Activated effector memory CD4-positive, alpha-beta T cell treated with Interleukin-2 at 50 U/mL for 16 hours (primary cell): ENCODE data around the gene FKBP5.
A peak's percentile ranks its signal among the peaks of the same experiment; 100 is the strongest.
"Not testable (repeated sequence)": the region's sequence is repeated elsewhere in the genome, so short reads cannot be mapped to it uniquely, and the experiment has no call there.

Source experiments
- DNase-seq: peaks from one replicate; pipeline ENCODE4 v3.0.0-alpha.2; 2020

The FKBP5 gene

GRCh38 chr6:35687658-35688604 is 784 bp downstream of the FKBP5 start:
- peak; percentile 48 for DNase-seq

GRCh38 chr6:35686873-35687555 is 1.7 kb downstream of the FKBP5 start:
- DNase-seq, result no peak

DNA sequence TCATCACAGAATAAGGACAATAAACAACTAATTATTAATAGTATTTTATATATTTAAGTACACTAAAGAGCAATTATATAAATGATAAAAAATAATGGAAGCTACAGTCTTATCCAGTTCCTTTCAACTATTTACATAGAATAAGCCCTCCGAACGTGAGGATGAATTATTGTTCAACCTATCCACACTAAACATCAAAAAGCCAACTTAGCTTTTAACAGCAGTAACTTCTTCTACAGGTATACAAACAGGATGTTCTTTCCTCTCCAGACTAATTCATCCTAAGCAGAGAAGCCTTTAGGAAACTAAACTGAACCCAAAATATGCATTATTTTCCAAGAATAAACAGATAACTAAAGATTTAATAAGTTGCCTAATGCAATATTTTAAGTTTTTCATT is 2.3 kb downstream of the FKBP5 start:
- no peak for DNase-seq

DNA sequence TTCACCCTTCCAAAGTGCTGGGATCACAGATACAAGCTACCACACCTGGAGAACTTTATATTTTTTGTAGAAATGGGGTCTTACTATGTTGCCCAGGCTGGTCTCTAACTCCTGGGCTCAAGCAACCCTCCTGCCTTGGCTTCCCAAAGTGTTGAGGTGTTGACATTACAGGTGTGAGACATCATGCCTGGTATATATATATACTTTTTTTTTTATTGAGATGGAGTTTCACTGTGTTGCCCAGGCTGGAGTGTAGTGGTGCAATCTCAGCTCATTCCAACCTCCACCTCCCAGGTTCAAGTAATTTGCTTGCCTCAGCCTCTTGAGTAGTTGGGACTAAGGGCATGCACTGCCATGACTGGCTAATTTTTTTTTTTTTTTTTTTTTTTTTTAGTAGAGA is 5.4 kb downstream of the FKBP5 start:
- DNase-seq, result no peak

DNA sequence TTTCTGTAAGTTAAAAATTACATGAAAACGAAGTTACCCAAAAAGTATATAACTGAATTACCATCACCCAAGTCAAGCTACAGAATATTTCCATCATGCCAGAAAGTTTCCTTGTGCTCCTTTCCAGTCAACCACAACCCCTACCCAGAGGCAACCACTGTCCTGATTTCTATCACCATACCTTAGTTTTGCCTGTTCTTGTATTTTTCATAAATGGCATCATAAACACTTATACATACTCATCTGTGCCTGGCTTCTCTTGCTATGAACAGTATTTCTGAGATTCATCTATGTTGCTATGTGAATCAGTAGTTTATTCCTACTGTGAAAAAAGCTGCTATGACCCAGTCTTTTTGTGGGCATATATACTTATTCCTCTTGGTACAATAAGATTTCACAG is 7.4 kb downstream of the FKBP5 start:
- DNase-seq, result no peak

GRCh38 chr6:35679399-35679798 is 9.3 kb downstream of the FKBP5 start:
- DNase-seq, result no peak

- DNase-seq, result no peak
Observed at GRCh38 chr6:35678814-35679213, 9.9 kb downstream of the FKBP5 start.

GRCh38 chr6:35678021-35678654 is 10.6 kb downstream of the FKBP5 start:
- DNase-seq, result no peak

- DNase-seq, result no peak
Observed at GRCh38 chr6:35677456-35677855, 11.3 kb downstream of the FKBP5 start.

DNA sequence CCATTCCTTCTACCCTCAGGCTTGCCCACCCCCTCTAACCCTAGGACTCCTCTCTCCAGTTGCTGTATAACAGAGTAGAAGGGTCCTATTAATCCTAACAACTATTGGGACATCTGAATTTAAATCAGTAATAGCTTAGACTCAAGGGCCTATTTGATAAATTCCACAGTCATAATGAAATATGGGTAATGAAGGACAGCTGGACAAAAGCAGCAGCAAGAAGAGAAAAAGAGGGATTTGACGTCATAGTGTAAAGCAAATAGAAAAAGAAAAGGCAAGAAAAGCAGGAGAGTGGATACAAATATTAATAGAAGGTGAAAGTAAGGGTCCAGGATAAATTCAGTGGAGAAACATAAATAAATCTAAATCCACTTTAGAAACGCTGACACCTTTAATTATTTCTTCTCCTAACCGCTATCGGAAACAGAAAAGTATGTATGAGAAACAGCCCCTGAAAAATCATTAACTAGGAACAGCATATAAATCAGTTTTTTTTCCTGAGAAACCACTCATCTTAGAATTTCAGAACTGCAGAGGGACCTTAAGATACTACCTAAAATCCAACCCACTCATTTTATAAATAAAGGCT is 12.8 kb downstream of the FKBP5 start:
- DNase-seq, result no peak

GRCh38 chr6:35674594-35674993 is 14.1 kb downstream of the FKBP5 start:
- DNase-seq, result no peak

DNA sequence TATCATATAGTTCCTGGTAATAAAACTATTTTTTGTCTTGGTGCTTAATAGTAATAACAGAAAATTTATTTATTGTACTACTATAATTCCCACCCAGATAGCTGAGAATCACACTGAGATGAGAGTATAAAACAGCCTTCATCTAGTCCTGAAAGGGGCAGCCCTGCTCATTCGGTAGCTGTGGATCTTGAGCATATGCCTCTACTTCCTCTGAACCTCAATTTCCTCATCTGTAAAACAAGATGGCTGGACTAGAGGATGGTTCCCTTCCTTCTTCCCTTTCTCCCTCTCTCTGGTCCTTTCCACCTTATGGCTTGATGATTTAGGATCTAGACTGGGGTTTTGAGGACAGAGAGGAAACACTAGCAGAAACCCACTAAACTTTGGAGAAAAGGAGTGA is 15.0 kb downstream of the FKBP5 start:
- DNase-seq, result no peak

GRCh38 chr6:35673284-35673666 is 15.4 kb downstream of the FKBP5 start:
- DNase-seq, result not testable (repeated sequence)

DNA sequence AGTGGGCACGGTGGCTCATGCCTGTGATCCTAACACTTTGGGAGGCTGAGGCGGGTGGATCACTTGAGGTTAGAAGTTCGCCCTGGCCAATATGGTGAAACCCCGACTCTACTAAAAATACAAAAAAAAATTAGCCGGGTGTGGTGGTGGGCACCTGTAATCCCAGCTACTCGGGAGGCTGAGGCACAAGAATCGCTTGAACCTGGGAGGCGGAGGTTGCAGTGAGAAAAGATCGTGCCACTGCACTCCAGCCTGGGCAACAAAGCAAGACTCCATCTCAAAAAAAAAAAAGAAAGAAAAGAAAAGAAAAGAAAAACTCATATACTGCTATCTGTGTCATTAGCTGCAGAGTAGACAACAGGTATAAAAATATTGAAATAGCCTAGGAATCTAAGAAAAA is 18.3 kb downstream of the FKBP5 start:
- not testable (repeated sequence) for DNase-seq

GRCh38 chr6:35669451-35670045 is 19.2 kb downstream of the FKBP5 start:
- no peak for DNase-seq

DNA sequence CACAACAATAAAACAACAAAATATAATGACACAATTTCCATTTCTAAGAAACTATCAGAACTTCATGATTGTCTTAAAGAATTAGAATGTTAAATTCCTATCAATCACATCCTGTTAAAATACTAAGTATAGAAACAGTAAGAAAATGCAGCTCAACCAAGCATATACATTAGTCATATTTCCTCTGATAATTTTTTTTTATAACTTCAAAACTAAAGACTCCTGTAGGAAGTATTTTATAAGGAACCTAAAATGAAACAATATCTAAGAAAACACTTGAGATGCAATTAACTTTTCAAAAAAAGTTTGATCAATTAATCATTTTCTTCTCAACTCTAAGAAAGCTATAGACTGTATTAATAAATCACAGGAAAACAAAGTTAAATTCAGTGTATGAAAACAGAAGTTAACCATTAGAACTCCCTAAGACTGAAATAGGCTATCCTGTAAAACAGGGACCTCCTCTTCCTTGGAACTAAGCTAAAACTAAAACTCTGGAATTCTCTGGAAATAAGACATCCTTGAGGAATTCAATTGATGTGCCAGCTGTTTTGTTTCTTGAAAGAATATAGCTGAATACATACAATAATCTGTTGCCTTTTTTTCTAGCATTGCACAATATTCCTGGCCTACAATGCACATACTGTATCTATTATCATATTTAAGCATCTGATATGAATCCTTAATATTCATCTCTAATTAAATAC is 19.8 kb downstream of the FKBP5 start:
- no peak for DNase-seq

- no peak for DNase-seq
Observed at GRCh38 chr6:35668096-35668495, 20.6 kb downstream of the FKBP5 start.

DNA sequence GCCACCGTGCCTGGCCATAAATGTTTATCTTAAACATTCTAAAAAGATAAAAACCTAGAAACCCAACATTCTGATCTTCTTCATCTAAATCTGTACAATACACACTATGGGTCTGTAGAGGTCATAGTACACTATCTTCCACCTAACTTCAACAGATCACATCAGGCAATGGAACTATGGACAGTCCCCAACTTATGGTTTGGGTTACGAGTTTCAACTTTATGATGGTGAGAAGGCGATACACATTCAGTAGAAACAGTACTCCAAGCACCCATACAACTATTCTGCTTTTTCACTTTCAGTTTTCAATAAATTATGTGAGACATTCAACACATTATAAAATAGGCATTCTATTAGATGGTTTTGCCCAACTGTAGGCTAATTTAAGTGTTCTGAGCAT is 23.1 kb downstream of the FKBP5 start:
- no peak for DNase-seq

- no peak for DNase-seq
Observed at GRCh38 chr6:35664945-35665344, 23.8 kb downstream of the FKBP5 start.

- no peak for DNase-seq
Observed at GRCh38 chr6:35663447-35664235, 25.1 kb downstream of the FKBP5 start.

- DNase-seq, result no peak
Observed at GRCh38 chr6:35662999-35663398, 25.7 kb downstream of the FKBP5 start.
